ENCODE data around the gene GAMT. TPM values are rescaled to one million over a fixed set of nuclear protein-coding genes. Genes with fewer than 3 reads are reported as not detected.

GAMT gene
- 20.3 and 20.6 TPM in 2 replicates for polyA plus RNA-seq (2013)

DNA sequence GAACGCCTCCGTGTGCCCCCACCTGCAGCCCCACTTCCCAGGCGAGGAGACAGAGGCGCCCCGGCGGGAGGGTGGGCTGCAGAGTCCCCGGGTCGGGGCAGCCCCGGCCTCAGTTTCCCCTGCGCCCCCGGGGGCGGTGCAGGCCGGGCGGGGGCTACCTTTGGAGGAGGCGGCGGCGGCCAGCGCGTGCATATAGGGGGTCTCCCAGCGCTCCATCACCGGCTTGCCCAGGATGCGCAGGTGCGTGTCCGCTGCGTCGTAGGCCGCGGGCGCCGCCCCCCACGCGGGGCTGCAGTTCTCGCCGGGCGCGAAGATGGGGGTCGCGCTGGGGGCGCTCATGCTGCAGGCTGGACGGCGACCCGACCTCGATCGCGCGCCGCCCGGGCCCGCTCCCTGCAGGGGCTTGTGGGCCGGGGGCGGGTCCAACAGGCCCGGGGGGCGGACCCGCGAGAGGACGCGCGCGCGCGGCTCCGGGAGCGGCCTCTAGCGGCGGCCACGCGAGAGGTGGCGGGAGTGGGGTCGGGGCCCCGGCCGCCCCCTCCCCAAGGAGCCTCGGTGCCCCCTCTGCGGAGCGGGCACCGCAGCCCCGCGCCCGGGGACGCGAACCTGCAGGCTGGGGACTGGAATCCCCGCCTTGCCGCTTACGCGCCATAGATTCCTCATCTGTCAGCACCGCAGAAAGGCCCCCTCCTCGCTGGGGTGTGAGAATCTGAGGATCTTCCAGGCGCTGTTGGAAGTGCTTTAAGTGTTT, at the start of gene GAMT:
TSS of gene GAMT (minus strand) at position 405 of the 751 bp plus-strand sequence. CDS start at position 339, 66 bp downstream.
- Histone ChIP-seq H3K27ac (ENCODE audit: low read depth, low read length) (no peak within 1 kb of the TSS), H4K8ac (ENCODE audit: low read depth, low read length) (peak within 1 kb of the TSS; percentile 93), H2AFZ (ENCODE audit: insufficient read depth, low read length, poor library complexity) (peak within 1 kb of the TSS; percentile 99), H4K12ac (ENCODE audit: low read depth, low read length) (peak within 1 kb of the TSS; percentile 96), H3K4ac (ENCODE audit: low read depth, low read length) (peak within 1 kb of the TSS; percentile 66), H3K36me3 (ENCODE audit: control insufficient read depth in 1 of 2, insufficient read depth in 2 of 2, low read length in 2 of 2) (no peaks in the 10 kb centered on the region), H3K18ac (ENCODE audit: low read length) (peak within 1 kb of the TSS; percentile 93), H2BK120ac (ENCODE audit: insufficient read depth, low read length, poor library complexity) (peak within 1 kb of the TSS; percentile 87), H3K4me3 (ENCODE audit: low read depth, low read length) (peak within 1 kb of the TSS; percentile 81), H3K27me3 (ENCODE audit: insufficient read depth, low read length) (no peaks in the 10 kb centered on the region), H2AK5ac (ENCODE audit: low read length) (peak within 1 kb of the TSS; percentile 86), H3K79me1 (ENCODE audit: low read length) (peaks cover 8% of the 10 kb centered on the region), H3K9ac (ENCODE audit: low read length) (peak within 1 kb of the TSS; percentile 59), H3K79me2 (ENCODE audit: control insufficient read depth, insufficient read depth, low read length, poor library complexity) (peaks cover 6% of the 10 kb centered on the region), H3K14ac (ENCODE audit: low read length) (peak within 1 kb of the TSS; percentile 96), H3K23ac (ENCODE audit: low read length) (no peak within 1 kb of the TSS), H4K91ac (ENCODE audit: low read depth, low read length) (peak within 1 kb of the TSS; percentile 94), H3K4me1 (ENCODE audit: control insufficient read depth in 1 of 2, insufficient read depth in 2 of 2, low read length in 2 of 2) (peaks cover 6 to 8% of the 10 kb centered on the region in 2 experiments), H2BK12ac (ENCODE audit: low read length) (peak within 1 kb of the TSS; percentile 28), H2BK5ac (ENCODE audit: low read depth, low read length, poor library complexity) (peak within 1 kb of the TSS; percentile 46), H3K9me3 (ENCODE audit: insufficient read depth, low read depth, low read length) (peaks cover 5% of the 10 kb centered on the region), H3K4me2 (ENCODE audit: low read length) (peak within 1 kb of the TSS; percentile 82)
- peak in 1 of 2 donors; percentile 37 for DNase-seq
- WGBS (ENCODE audit: extremely low coverage, insufficient coverage, insufficient read length): no CpG with 5 or more reads among the region's 87 CpGs

DNA sequence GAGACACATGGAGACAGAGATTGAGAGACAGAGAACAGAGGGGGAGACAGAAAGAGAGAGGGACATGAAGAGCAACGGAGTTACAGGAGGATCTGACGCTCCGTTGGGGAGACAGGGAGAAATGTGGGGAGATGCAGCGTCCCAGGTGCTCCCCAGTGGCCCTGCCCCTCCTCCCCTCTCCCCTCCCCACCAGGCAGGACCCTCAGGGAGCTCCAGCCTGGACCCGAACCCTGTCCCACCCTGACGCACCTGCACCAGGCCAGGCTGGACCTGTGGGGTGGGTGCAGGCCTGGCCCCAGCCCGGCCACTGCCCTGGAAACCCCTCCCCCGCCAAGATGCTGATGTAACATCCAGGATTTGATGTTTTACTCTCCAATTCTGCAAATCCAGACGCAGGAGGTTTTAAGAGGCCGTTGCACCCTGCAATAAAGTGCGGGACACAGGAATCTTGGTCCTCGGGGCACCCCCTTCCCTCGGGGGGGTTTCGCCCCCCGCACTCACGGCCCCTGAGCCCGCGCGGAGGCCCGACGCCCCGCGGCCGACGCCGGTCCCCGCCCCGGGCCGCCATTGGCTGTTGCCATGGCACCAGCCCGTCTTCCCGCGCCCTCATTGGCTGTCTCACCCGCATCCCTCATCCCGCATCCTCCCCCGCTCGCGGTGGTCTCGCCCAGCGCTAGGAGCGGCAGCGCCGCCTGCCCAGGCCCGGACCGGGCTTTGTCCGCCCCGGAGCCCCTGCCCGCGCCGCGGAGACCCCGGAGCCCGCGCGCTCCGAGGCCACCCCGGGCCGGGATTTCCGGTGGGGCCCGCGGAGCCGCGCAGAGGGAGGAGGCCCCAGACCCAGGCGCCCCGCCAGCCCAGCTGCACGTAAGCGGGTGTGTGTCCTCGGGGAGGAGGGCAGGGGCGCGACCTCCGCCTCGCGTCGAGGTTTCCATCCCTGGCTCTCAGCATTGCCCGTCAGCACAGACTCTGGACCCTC, 48.4 kb upstream of the GAMT start, which contains the start of gene APC2:
TSS of gene APC2 (plus strand) at position 655 of the 976 bp plus-strand sequence. CDS start 2,881 bp downstream, outside the sequence.
- Histone ChIP-seq H3K23ac (ENCODE audit: low read length) (peak within 1 kb of the TSS; percentile 8), H3K4me2 (ENCODE audit: low read length) (no peak within 1 kb of the TSS), H3K4me3 (ENCODE audit: low read depth, low read length) (no peak within 1 kb of the TSS), H3K79me1 (ENCODE audit: low read length) (no peaks in the 10 kb centered on the region), H2AFZ (ENCODE audit: insufficient read depth, low read length, poor library complexity) (no peak within 1 kb of the TSS), H4K12ac (ENCODE audit: low read depth, low read length) (no peak within 1 kb of the TSS), H3K4ac (ENCODE audit: low read depth, low read length) (no peak within 1 kb of the TSS), H3K9me3 (ENCODE audit: insufficient read depth, low read depth, low read length) (peaks cover 12% of the 10 kb centered on the region), H3K18ac (ENCODE audit: low read length) (no peak within 1 kb of the TSS), H3K9ac (ENCODE audit: low read length) (no peak within 1 kb of the TSS), H2BK5ac (ENCODE audit: low read depth, low read length, poor library complexity) (no peak within 1 kb of the TSS), H3K27ac (ENCODE audit: low read depth, low read length) (no peak within 1 kb of the TSS), H3K79me2 (ENCODE audit: control insufficient read depth, insufficient read depth, low read length, poor library complexity) (no peaks in the 10 kb centered on the region), H4K8ac (ENCODE audit: low read depth, low read length) (no peak within 1 kb of the TSS), H3K36me3 (ENCODE audit: control insufficient read depth in 1 of 2, insufficient read depth in 2 of 2, low read length in 2 of 2) (no peaks in the 10 kb centered on the region), H2BK120ac (ENCODE audit: insufficient read depth, low read length, poor library complexity) (no peak within 1 kb of the TSS), H2AK5ac (ENCODE audit: low read length) (no peak within 1 kb of the TSS), H2BK12ac (ENCODE audit: low read length) (no peak within 1 kb of the TSS), H3K27me3 (ENCODE audit: insufficient read depth, low read length) (peaks cover 63% of the 10 kb centered on the region), H4K91ac (ENCODE audit: low read depth, low read length) (no peak within 1 kb of the TSS), H3K4me1 (ENCODE audit: control insufficient read depth in 1 of 2, insufficient read depth in 2 of 2, low read length in 2 of 2) (peaks cover 5 to 11% of the 10 kb centered on the region in 2 experiments), H3K14ac (ENCODE audit: low read length) (no peak within 1 kb of the TSS)
- peak in 1 of 2 donors; percentile 33 for DNase-seq
- WGBS (ENCODE audit: extremely low coverage, insufficient coverage, insufficient read length): no CpG with 5 or more reads among the region's 74 CpGs

DNA sequence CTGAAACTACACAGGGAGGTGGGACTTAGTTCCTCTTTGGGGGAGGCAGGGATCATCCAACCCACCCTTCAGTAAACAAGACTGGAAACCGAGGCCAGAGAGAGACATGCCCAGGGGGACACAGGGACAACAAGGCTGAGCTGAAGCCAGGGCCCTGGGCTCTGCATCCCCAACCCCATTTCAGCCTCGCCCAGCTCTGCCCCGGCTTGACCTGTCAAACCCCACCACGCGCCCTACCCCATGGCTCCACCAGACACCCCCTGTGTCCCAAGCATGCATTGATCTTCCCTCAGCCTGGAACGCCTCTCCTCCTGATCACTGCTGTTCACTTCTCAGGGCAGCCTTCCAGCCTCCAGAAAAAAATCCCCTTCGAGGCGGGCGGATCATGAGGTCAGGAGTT, 46.6 kb upstream of the GAMT start:
- H3K23ac ChIP-seq (ENCODE audit: low read length): no peak overlapping the region
- no peak overlapping the region for H2BK5ac ChIP-seq (ENCODE audit: low read depth, low read length, poor library complexity)
- H2AK5ac ChIP-seq (ENCODE audit: low read length): no peak overlapping the region
- peaks cover 11% of the 10 kb centered on the region for H3K9me3 ChIP-seq (ENCODE audit: insufficient read depth, low read depth, low read length)
- H2BK120ac ChIP-seq (ENCODE audit: insufficient read depth, low read length, poor library complexity): no peak overlapping the region
- H3K9ac ChIP-seq (ENCODE audit: low read length): no peak overlapping the region
- H3K36me3 ChIP-seq (ENCODE audit: control insufficient read depth in 1 of 2, insufficient read depth in 2 of 2, low read length in 2 of 2): peaks cover 0 to 1% of the 10 kb centered on the region in 2 experiments
- H3K4me2 ChIP-seq (ENCODE audit: low read length): no peak overlapping the region
- H2BK12ac ChIP-seq (ENCODE audit: low read length): no peak overlapping the region
- peaks cover 63% of the 10 kb centered on the region for H3K27me3 ChIP-seq (ENCODE audit: insufficient read depth, low read length)
- DNase-seq: no peak
- no peak overlapping the region for H4K8ac ChIP-seq (ENCODE audit: low read depth, low read length)
- H3K79me2 ChIP-seq (ENCODE audit: control insufficient read depth, insufficient read depth, low read length, poor library complexity): no peaks in the 10 kb centered on the region
- H3K4ac ChIP-seq (ENCODE audit: low read depth, low read length): no peak overlapping the region
- no peak overlapping the region for H4K12ac ChIP-seq (ENCODE audit: low read depth, low read length)
- H2AFZ ChIP-seq (ENCODE audit: insufficient read depth, low read length, poor library complexity): no peak overlapping the region
- no CpG with 5 or more reads among the region's 9 CpGs for WGBS (ENCODE audit: extremely low coverage, insufficient coverage, insufficient read length)
- no peak overlapping the region for H3K4me3 ChIP-seq (ENCODE audit: low read depth, low read length)
- H4K91ac ChIP-seq (ENCODE audit: low read depth, low read length): no peak overlapping the region
- H3K14ac ChIP-seq (ENCODE audit: low read length): no peak overlapping the region
- peaks cover 6 to 12% of the 10 kb centered on the region in 2 experiments for H3K4me1 ChIP-seq (ENCODE audit: control insufficient read depth in 1 of 2, insufficient read depth in 2 of 2, low read length in 2 of 2)
- H3K79me1 ChIP-seq (ENCODE audit: low read length): no peaks in the 10 kb centered on the region
- no peak overlapping the region for H3K18ac ChIP-seq (ENCODE audit: low read length)
- H3K27ac ChIP-seq (ENCODE audit: low read depth, low read length): no peak overlapping the region

DNA sequence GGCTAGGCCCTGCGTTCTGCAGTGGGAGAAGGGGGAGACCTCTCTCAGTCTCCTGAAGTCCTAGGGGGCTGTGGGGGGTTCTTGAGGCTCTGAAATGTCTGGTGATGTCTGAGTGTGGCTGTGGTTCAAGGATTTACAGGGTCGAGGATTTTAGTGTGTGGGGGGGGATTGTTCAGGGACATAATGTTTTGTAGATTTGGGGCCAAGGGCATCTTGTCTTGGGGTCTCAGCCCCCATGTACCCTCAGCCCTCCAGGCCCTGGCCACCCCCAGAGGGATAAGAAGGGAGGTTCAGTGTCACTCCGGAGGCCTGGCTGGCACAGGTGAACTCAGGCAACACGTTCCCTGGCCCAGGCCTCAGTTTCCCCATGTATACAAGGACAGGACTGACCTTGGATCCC, 46.2 kb upstream of the GAMT start:
- Histone ChIP-seq H2BK5ac (ENCODE audit: low read depth, low read length, poor library complexity) (no peak overlapping the region), H2BK12ac (ENCODE audit: low read length) (no peak overlapping the region)

More for the DNA sequence above, 46.2 kb upstream of the GAMT start:
- Histone ChIP-seq H4K8ac (ENCODE audit: low read depth, low read length) (no peak overlapping the region), H3K79me2 (ENCODE audit: control insufficient read depth, insufficient read depth, low read length, poor library complexity) (no peaks in the 10 kb centered on the region), H2AFZ (ENCODE audit: insufficient read depth, low read length, poor library complexity) (no peak overlapping the region), H3K79me1 (ENCODE audit: low read length) (no peaks in the 10 kb centered on the region), H3K27ac (ENCODE audit: low read depth, low read length) (no peak overlapping the region), H3K4me1 (ENCODE audit: control insufficient read depth in 1 of 2, insufficient read depth in 2 of 2, low read length in 2 of 2) (peaks cover 6 to 12% of the 10 kb centered on the region in 2 experiments), H3K18ac (ENCODE audit: low read length) (no peak overlapping the region), H3K4ac (ENCODE audit: low read depth, low read length) (no peak overlapping the region), H4K91ac (ENCODE audit: low read depth, low read length) (no peak overlapping the region), H3K4me2 (ENCODE audit: low read length) (no peak overlapping the region), H4K12ac (ENCODE audit: low read depth, low read length) (no peak overlapping the region), H3K23ac (ENCODE audit: low read length) (no peak overlapping the region), H3K9ac (ENCODE audit: low read length) (no peak overlapping the region), H3K36me3 (ENCODE audit: control insufficient read depth in 1 of 2, insufficient read depth in 2 of 2, low read length in 2 of 2) (peaks cover 4% of the 10 kb centered on the region in 2 experiments), H3K9me3 (ENCODE audit: insufficient read depth, low read depth, low read length) (peaks cover 9% of the 10 kb centered on the region), H3K4me3 (ENCODE audit: low read depth, low read length) (no peak overlapping the region), H2AK5ac (ENCODE audit: low read length) (no peak overlapping the region), H2BK120ac (ENCODE audit: insufficient read depth, low read length, poor library complexity) (no peak overlapping the region), H3K27me3 (ENCODE audit: insufficient read depth, low read length) (peaks cover 62% of the 10 kb centered on the region), H3K14ac (ENCODE audit: low read length) (no peak overlapping the region)
- WGBS (ENCODE audit: extremely low coverage, insufficient coverage, insufficient read length): no CpG with 5 or more reads among the region's 4 CpGs
- DNase-seq: no peak

Data from trophoblast cell (in vitro differentiated cells and primary cell).